Left kidney (tissue), 2 donors: ENCODE results near the gene AKT3. TPM values are rescaled to one million over a fixed set of nuclear protein-coding genes. Genes with fewer than 3 reads are reported as not detected.

Source experiments
- DNase-seq: peaks from one replicate; pipeline ENCODE4 v3.0.0-alpha.2; 2013
- polyA plus RNA-seq: library from polyadenylated mRNA; unstranded; fragments of 120-200 nt; gene quantifications from one replicate; pipeline ENCODE4 v1.2.1, GENCODE V29; 2013; ENCODE audit not compliant: insufficient read length

The AKT3 gene
- polyA plus RNA-seq, 1 donor: 27.7 TPM

GRCh38 chr1:243554686-243555085 lies 295.4 kb downstream of the AKT3 start:
- no peak for DNase-seq

GRCh38 chr1:243553090-243553489 lies 297.0 kb downstream of the AKT3 start:
- DNase-seq: no peak

- DNase-seq: no peak
These were observed 299.8 kb downstream of the AKT3 start for GRCh38 chr1:243550276-243550675.

- DNase-seq: no peak
These were observed 300.3 kb downstream of the AKT3 start for GRCh38 chr1:243549791-243550190.

GRCh38 chr1:243549108-243549507 lies 300.9 kb downstream of the AKT3 start:
- no peak for DNase-seq

GRCh38 chr1:243548516-243548915 lies 301.5 kb downstream of the AKT3 start:
- DNase-seq: no peak

- DNase-seq: no peak
These were observed 302.2 kb downstream of the AKT3 start for GRCh38 chr1:243547891-243548290.

- DNase-seq: no peak
These were observed 303.6 kb downstream of the AKT3 start for GRCh38 chr1:243546457-243546856.

GRCh38 chr1:243543501-243543900 lies 306.5 kb downstream of the AKT3 start:
- no peak for DNase-seq

- no peak for DNase-seq
These were observed 307.2 kb downstream of the AKT3 start for GRCh38 chr1:243542739-243543415.

GRCh38 chr1:243539636-243540035 lies 310.4 kb downstream of the AKT3 start:
- DNase-seq: no peak

GRCh38 chr1:243535014-243535413 lies 315.0 kb downstream of the AKT3 start:
- no peak for DNase-seq

GRCh38 chr1:243529512-243529911 lies 320.5 kb downstream of the AKT3 start:
- DNase-seq: no peak

- no peak for DNase-seq
These were observed 321.5 kb downstream of the AKT3 start for GRCh38 chr1:243528459-243529121.

GRCh38 chr1:243526180-243526579 lies 323.9 kb downstream of the AKT3 start:
- no peak for DNase-seq

- DNase-seq: no peak
These were observed 325.0 kb downstream of the AKT3 start for GRCh38 chr1:243525085-243525487.

GRCh38 chr1:243523766-243524165 lies 326.3 kb downstream of the AKT3 start:
- no peak for DNase-seq

GRCh38 chr1:243520831-243521230 lies 329.2 kb downstream of the AKT3 start:
- DNase-seq: no peak

GRCh38 chr1:243514927-243515326 lies 335.1 kb downstream of the AKT3 start:
- DNase-seq: no peak

GRCh38 chr1:243513726-243514491 lies 336.1 kb downstream of the AKT3 start:
- DNase-seq: no peak

GRCh38 chr1:243510928-243511327 lies 339.1 kb downstream of the AKT3 start:
- no peak for DNase-seq

- no peak for DNase-seq
These were observed 341.1 kb downstream of the AKT3 start for GRCh38 chr1:243508943-243509342.

GRCh38 chr1:243508303-243508713 lies 341.7 kb downstream of the AKT3 start:
- no peak for DNase-seq
